Mesangial cell (primary cell): Measurements from ENCODE around the gene RRAGA. TPM values are rescaled to one million over a fixed set of nuclear protein-coding genes. Genes with fewer than 3 reads are reported as not detected.

Experiments
- total RNA-seq: library from RNA; depleted of rRNA; stranded (reverse); fragments of >200 nt; gene quantifications from 2 replicates; pipeline ENCODE4 v1.2.3, GENCODE V29; 2015

RRAGA gene, protein sequence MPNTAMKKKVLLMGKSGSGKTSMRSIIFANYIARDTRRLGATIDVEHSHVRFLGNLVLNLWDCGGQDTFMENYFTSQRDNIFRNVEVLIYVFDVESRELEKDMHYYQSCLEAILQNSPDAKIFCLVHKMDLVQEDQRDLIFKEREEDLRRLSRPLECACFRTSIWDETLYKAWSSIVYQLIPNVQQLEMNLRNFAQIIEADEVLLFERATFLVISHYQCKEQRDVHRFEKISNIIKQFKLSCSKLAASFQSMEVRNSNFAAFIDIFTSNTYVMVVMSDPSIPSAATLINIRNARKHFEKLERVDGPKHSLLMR
- 59.0 and 64.5 TPM in 2 replicates for total RNA-seq

DNA sequence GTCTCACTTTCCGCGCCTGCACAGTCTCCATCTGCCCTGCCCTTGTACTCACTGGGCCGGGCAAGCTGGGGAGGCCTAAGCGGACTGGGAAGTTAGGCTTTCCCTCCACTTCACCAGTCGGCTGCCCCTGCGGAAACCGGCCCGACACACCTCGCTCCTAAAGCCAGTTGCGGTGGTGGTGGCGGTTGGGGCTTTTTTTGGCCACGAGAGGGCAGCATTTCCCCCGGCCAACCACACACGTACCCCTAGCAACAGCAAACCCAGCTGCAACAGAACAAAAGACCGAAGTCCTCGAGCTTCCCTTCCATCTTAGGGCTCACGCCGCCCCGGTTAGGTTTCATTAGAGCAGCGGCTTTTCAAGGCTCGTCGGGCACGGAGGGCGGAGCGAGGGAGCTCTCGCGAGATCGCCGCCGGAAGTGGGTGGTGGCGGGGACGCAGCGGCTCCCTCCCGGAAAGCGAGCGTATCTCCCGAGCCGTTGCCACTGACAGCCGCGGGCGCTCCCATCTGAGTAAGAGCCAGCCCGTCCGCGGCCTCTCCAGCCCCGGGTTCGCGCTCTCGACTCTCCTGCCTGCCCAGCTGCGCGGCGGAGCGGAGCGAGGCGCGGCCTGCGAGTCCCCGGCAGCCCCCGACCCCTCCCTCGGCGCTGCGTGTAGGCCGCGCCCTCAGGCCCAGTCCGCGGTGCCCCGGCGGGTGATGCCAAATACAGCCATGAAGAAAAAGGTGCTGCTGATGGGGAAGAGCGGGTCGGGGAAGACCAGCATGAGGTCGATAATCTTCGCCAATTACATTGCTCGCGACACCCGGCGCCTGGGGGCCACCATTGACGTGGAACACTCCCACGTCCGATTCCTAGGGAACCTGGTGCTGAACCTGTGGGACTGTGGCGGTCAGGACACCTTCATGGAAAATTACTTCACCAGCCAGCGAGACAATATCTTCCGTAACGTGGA is at the start of gene RRAGA:
Gene RRAGA, plus strand, starts transcription at position 462 of the 951 bp plus-strand sequence. Its CDS starts 233 bp downstream, at position 695.

GRCh38 chr9:19033015-19033414 is 16.2 kb upstream of the RRAGA start, which contains the start of gene SAXO1:
SAXO1 (minus strand) TSS chr9:19033209; CDS start chr9:19032908, 301 bp downstream.

Other genes with a start within 250 kb of the RRAGA start
- gene SAXO1, start 16.2 kb upstream of the RRAGA start, total RNA-seq = 0.51 TPM in 1 of 2 replicates, not detected in the other
- 6.3 and 15.2 TPM in 2 replicates for gene HAUS6, start 53.5 kb downstream of the RRAGA start, total RNA-seq
- 63.6 and 117 TPM in 2 replicates for gene PLIN2, start 78.1 kb downstream of the RRAGA start, total RNA-seq
- 20.2 and 34.9 TPM in 2 replicates for gene DENND4C, start 181.3 kb downstream of the RRAGA start, total RNA-seq